ENCODE data around the gene GYPB. TPM values are rescaled to one million over a fixed set of nuclear protein-coding genes. Genes with fewer than 3 reads are reported as not detected.
"Not testable (repeated sequence)": the region's sequence is repeated elsewhere in the genome, so short reads cannot be mapped to it uniquely, and the experiment has no call there.

GYPB gene
- total and polyA plus RNA-seq, 2 experiments from 2014 or later, result not detected

DNA sequence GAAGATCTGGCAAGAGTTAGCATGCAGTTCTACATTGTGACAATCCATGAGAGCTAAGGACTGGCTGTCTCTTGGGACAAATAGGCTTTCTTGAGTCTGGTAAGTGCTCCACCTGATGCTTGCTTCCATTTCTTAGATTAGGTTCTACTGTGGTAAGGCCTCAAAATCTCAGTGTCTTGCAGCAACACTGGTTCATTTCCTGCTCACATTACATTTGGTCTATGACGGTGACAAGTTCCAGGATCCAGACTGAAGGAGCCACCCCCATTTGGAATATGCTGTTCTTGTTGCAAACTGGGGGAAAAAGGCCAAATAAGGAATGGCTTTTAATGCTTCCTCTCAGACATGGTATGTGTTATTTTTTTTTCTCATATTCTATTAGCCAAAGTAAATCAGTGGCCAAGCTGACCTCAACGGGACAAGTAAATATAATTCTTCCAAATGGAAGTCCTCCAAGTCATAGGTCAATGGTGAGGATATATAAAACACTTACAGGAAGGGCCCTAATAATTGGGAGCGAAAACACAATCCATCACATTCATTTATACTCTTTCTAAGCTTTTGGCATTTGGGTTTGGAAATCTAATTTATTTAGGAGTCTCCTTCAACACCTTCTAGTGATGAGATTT, 3.7 kb upstream of the GYPB start:
- H3K4me2 ChIP-seq; H3K9me2 ChIP-seq (replicated peaks; ENCODE audit: insufficient read depth); H3K79me2 ChIP-seq; DNase-seq (ENCODE audit: low spot score); H3K27me3 ChIP-seq; H3K9me3 ChIP-seq (ENCODE audit: low read depth); H3K4me1 ChIP-seq (ENCODE audit: insufficient read depth); H2AFZ ChIP-seq; H4K20me1 ChIP-seq (ENCODE audit: insufficient read depth, poor library complexity, severe bottlenecking); H3K36me3 ChIP-seq (replicated peaks; ENCODE audit: insufficient read depth, low read depth); H3K27ac ChIP-seq; H3K4me3 ChIP-seq: not testable (repeated sequence)
- 88% methylated on average over 3 of the region's 3 CpGs for whole genome bisulfite sequencing (ENCODE audit: low lambda C conversion rate, missing lambda C conversion rate)

DNA sequence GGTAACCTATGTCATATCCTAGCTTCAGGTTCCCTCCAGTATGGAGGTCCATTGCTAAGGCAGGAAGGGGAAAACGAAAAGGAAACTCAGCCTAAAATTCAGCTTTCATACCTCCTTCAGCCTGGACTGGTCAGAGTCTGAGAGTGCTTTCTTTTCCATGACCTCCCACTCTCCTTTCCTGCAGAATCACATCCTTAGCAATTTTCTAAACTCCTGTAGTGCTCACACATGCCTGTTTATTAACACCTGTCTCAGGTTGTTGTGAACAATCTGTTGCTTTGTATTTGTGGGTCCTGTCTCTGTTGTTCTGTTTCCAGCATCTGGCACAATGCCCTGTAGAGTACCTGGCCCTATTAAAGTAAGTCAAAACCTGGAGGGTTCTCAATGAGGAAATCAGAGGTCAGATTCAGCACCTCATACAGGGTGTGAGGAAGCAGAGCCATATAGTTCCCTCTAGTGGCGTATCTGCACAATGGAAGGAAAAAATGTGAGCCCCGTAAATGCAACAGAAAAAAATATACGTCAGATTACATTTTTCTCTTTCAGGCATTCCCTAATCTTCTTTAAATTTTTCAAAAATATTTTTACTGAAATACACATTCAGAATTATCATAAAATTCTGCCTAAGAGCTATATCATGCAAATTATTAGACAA, 2.3 kb upstream of the GYPB start:
- not testable (repeated sequence) for H3K9me2 ChIP-seq (replicated peaks; ENCODE audit: insufficient read depth); H3K4me2 ChIP-seq; H3K27ac ChIP-seq; H3K4me3 ChIP-seq; H3K4me1 ChIP-seq (ENCODE audit: insufficient read depth); H4K20me1 ChIP-seq (ENCODE audit: insufficient read depth, poor library complexity, severe bottlenecking); H3K9me3 ChIP-seq (ENCODE audit: low read depth); H3K27me3 ChIP-seq; H3K36me3 ChIP-seq (replicated peaks; ENCODE audit: insufficient read depth, low read depth); H2AFZ ChIP-seq; H3K79me2 ChIP-seq
- TF ChIP-seq, protein P1, sequence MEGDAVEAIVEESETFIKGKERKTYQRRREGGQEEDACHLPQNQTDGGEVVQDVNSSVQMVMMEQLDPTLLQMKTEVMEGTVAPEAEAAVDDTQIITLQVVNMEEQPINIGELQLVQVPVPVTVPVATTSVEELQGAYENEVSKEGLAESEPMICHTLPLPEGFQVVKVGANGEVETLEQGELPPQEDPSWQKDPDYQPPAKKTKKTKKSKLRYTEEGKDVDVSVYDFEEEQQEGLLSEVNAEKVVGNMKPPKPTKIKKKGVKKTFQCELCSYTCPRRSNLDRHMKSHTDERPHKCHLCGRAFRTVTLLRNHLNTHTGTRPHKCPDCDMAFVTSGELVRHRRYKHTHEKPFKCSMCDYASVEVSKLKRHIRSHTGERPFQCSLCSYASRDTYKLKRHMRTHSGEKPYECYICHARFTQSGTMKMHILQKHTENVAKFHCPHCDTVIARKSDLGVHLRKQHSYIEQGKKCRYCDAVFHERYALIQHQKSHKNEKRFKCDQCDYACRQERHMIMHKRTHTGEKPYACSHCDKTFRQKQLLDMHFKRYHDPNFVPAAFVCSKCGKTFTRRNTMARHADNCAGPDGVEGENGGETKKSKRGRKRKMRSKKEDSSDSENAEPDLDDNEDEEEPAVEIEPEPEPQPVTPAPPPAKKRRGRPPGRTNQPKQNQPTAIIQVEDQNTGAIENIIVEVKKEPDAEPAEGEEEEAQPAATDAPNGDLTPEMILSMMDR (IDR thresholded peaks at IDR 0.05; ENCODE audit: poor library complexity), result peak; percentile 62
- peak; percentile 41 for DNase-seq (ENCODE audit: low spot score)
- 29% methylated on average over 4 of the region's 4 CpGs for WGBS (ENCODE audit: low lambda C conversion rate, missing lambda C conversion rate)

DNA sequence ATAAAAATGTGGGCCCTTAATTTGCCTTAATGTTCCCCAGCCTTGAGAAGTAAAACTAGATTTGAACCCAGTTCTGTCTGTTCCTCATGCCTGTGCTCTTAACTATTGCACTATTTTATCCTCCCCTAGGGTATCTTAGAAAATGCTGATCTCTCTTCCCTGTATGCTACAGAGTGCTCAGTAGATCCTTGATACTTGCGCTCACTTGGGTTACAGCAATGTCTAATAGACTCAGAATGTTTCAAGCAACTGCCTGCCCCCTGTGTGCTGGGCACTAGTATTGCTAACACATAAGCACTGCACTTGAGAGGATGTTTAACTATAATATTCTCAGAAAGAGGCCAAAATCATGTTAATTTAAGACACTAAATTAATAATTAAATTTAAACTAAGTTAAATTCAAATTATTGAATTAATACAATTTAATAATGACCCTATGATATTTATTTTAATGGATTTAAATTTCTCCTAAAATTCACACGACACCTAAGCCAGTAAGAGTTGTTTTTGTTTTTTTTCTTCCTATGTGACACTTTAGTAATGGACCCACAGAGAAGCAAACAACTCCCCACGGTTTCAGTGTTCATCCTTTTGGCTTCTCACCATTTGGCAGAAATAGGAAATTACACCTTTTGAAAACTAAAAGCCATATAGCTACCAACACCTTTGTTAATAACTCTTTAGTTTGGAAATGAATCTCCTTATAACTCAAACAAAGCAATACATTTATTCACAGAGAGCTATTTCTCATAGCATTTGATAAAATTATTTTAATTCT, 768 bp downstream of the GYPB start:
- not testable (repeated sequence) for DNase-seq (ENCODE audit: low spot score); H3K27ac ChIP-seq; H3K9me3 ChIP-seq (ENCODE audit: low read depth); H2AFZ ChIP-seq; H3K79me2 ChIP-seq; H3K36me3 ChIP-seq (replicated peaks; ENCODE audit: insufficient read depth, low read depth); H3K27me3 ChIP-seq; H3K9me2 ChIP-seq (replicated peaks; ENCODE audit: insufficient read depth); H4K20me1 ChIP-seq (ENCODE audit: insufficient read depth, poor library complexity, severe bottlenecking); H3K4me3 ChIP-seq; H3K4me2 ChIP-seq; H3K4me1 ChIP-seq (ENCODE audit: insufficient read depth)
- 76% methylated on average over 3 of the region's 3 CpGs for WGBS (ENCODE audit: low lambda C conversion rate, missing lambda C conversion rate)

DNA sequence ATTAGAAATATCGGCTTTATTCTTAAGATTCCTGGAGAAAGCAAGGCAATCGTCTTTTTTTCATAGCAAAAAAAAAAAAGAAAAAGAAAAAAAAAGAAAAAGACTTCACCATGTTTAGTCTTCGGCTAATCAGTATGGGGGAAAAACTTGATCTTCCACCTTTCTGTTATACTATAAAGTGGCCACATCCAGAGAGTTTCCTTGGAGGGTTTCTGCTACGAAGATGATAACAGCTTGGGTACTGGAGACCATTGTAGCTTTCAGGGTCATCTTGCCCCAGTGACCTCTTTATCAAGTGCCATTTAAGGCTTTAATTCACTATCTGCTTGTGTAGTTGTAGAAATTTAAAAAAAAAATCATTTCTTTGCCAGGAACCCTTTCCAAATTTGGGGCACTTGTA, 1.9 kb downstream of the GYPB start:
- not testable (repeated sequence) for H3K36me3 ChIP-seq (replicated peaks; ENCODE audit: insufficient read depth, low read depth); H2AFZ ChIP-seq; H3K27ac ChIP-seq; H3K79me2 ChIP-seq; H3K9me2 ChIP-seq (replicated peaks; ENCODE audit: insufficient read depth); H3K4me2 ChIP-seq; H3K27me3 ChIP-seq; H3K9me3 ChIP-seq (ENCODE audit: low read depth); H4K20me1 ChIP-seq (ENCODE audit: insufficient read depth, poor library complexity, severe bottlenecking); H3K4me1 ChIP-seq (ENCODE audit: insufficient read depth); DNase-seq (ENCODE audit: low spot score); H3K4me3 ChIP-seq
- 87% methylated on average over 4 of the region's 4 CpGs for WGBS (ENCODE audit: low lambda C conversion rate, missing lambda C conversion rate)

DNA sequence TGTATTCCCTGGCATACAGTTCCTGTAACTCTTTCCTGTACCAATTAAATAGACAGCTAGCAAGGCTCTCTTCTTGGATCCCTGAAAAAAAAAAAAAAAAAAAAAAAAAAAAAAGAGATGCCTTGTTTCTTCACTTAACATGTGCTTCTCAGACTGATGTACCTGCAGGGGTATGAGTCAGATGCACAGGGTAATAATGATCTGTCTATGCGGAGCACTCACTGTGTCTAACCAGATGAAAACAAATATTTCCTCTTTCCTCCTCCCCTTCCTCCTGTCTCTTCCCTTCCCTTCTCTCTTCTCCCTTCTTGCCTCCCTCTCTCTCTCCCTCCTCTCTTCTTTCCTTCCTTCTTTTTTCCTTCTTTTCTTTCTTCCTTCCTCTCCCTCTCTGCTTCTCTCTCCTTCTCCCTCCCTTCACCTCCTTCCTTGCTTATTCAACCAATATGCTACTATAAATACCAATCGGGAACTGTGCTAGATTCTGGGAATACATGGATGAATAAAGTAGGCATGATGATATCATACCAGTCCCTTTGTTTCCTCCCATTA, 3.0 kb downstream of the GYPB start:
- 78% methylated on average over 2 of the region's 2 CpGs for WGBS (ENCODE audit: low lambda C conversion rate, missing lambda C conversion rate)
- not testable (repeated sequence) for H3K79me2 ChIP-seq

More for the DNA sequence above, 3.0 kb downstream of the GYPB start:
- H3K4me3 ChIP-seq; H3K4me2 ChIP-seq; H2AFZ ChIP-seq; H3K36me3 ChIP-seq (replicated peaks; ENCODE audit: insufficient read depth, low read depth); H3K27me3 ChIP-seq; H3K9me3 ChIP-seq (ENCODE audit: low read depth); H3K4me1 ChIP-seq (ENCODE audit: insufficient read depth); H3K27ac ChIP-seq; H3K9me2 ChIP-seq (replicated peaks; ENCODE audit: insufficient read depth); H4K20me1 ChIP-seq (ENCODE audit: insufficient read depth, poor library complexity, severe bottlenecking); DNase-seq (ENCODE audit: low spot score): not testable (repeated sequence)

Data from hepatocyte (in vitro differentiated cells).